Kidney (tissue), 2 donors: ENCODE results near the gene RRAGB. TPM values are rescaled to one million over a fixed set of nuclear protein-coding genes. Genes with fewer than 3 reads are reported as not detected.

Experiments used
- polyA plus RNA-seq: library from polyadenylated mRNA; stranded (reverse); fragments of 350-450 nt; fragmentation: Illumina TruSeq; extraction: RNeasy Lipid Tissue Mini Kit (QIAGEN cat#74804); gene quantifications from one replicate; pipeline ENCODE4 v1.2.3, GENCODE V29; 2014; ENCODE audit warnings: low read depth, low replicate concordance; ENCODE audit not compliant: insufficient read depth
- total RNA-seq: library from RNA; stranded (reverse); fragmentation: NEBNext Ultra II Directional; extraction: Animal tissue kit (Norgen Biotek cat#: 25700); gene quantifications from one replicate; pipeline ENCODE4 v1.2.1, GENCODE V29; 2021
- donor health status: DM: yes; HTN: yes; CAD: no.

Gene RRAGB
- total and polyA plus RNA-seq, 2 donors from 2014 or later: 23.7 to 25.4 TPM

Other genes starting within 250 kb of the RRAGB start
- gene USP51, start 227.9 kb upstream of the RRAGB start, total RNA-seq: 4.6 TPM
- 3.4 TPM for gene USP51, start 227.9 kb upstream of the RRAGB start, polyA plus RNA-seq
- gene FOXR2, start 94.3 kb upstream of the RRAGB start, total RNA-seq: not detected
- not detected for gene FOXR2, start 94.3 kb upstream of the RRAGB start, polyA plus RNA-seq